Measurements from ENCODE around the gene CYP4F2. TPM values are rescaled to one million over a fixed set of nuclear protein-coding genes. Genes with fewer than 3 reads are reported as not detected.
"Not testable (repeated sequence)": the region's sequence is repeated elsewhere in the genome, so short reads cannot be mapped to it uniquely, and the experiment has no call there.

The CYP4F2 gene
- total RNA-seq, 6 experiments from 2014 or later, result 151 to 228 (median 173) TPM

DNA sequence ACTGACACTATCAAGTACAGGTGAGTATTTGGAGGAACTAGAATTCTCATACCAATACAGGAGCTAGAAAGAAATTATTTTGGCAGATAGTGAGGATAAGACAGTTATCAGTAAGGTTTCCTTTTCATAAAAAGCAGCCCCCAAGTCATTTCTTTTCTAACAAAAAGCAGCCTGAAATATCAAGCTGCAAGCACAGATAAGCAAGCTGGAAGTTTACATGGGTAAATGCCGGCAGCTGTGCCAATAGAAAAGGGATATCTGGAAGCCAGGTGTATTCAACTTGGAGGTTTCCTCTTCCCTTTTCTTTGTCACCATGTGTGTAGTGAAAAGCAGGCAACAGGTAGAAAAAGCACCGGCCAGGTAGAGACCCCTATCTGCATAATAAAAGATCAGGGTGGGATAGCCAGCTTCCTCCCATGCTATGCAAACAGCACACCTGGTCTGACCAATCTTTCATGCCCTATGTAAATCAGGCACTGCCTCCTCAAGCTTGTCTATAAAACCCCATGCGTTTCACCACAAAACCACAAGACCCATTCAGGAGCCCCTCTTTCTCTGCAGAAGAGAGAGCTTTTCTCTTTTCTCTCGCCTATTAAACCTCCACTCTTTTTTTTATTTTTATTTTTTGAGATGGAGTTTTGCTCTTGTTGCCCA is 22.9 kb downstream of the CYP4F2 start:
- intact Hi-C loops (cut with DNase I), result no loop called here
- Histone ChIP-seq H3K36me3 (peaks cover 0 to 15% (median 3%) of the 10 kb centered on the region in 4 donors), H3K4me1 (peaks cover 0 to 5% (median 2%) of the 10 kb centered on the region in 4 donors), H3K4me3 (no peak overlapping the region), H3K9me3 (no peaks in the 10 kb centered on the region), H3K27me3 (no peaks in the 10 kb centered on the region), H3K27ac (no peak overlapping the region)
- DNase-seq, result no peak
- TF ChIP-seq, protein P1, sequence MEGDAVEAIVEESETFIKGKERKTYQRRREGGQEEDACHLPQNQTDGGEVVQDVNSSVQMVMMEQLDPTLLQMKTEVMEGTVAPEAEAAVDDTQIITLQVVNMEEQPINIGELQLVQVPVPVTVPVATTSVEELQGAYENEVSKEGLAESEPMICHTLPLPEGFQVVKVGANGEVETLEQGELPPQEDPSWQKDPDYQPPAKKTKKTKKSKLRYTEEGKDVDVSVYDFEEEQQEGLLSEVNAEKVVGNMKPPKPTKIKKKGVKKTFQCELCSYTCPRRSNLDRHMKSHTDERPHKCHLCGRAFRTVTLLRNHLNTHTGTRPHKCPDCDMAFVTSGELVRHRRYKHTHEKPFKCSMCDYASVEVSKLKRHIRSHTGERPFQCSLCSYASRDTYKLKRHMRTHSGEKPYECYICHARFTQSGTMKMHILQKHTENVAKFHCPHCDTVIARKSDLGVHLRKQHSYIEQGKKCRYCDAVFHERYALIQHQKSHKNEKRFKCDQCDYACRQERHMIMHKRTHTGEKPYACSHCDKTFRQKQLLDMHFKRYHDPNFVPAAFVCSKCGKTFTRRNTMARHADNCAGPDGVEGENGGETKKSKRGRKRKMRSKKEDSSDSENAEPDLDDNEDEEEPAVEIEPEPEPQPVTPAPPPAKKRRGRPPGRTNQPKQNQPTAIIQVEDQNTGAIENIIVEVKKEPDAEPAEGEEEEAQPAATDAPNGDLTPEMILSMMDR (IDR thresholded peaks at IDR 0.05), result no peak
- no peak for TF ChIP-seq POLR2A (IDR thresholded peaks at IDR 0.05)
- ATAC-seq, result no peak
- 35% methylated on average over 4 of the region's 4 CpGs for WGBS (ENCODE audit: insufficient coverage, low coverage, low lambda C conversion rate, missing lambda C conversion rate)

DNA sequence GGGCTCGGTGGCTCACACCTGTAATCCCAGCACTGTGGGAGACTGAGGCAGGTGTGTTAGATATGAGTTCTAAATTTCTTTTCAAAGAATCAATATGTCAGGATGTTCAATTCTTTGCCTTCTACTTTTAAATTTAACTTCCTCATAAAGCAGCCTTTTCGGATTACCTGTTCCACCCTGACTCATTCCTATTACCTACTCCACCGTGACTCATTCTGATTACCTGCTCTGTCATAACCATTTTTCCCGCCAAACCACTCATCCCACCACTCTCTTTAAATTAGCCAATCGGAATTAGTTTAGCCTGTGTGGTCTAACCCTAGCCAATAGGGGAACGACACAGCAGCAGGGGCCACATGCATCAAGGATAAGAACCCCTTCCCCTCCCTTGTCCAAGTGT is 24.1 kb downstream of the CYP4F2 start:
- DNase-seq; H3K27me3 ChIP-seq; H3K36me3 ChIP-seq; H3K4me3 ChIP-seq; H3K27ac ChIP-seq; H3K9me3 ChIP-seq; intact Hi-C loops (cut with DNase I); ATAC-seq: not testable (repeated sequence)
- WGBS (ENCODE audit: insufficient coverage, low coverage, low lambda C conversion rate, missing lambda C conversion rate), result 84% methylated on average over 6 of the region's 6 CpGs
- H3K4me1 ChIP-seq, result peaks cover 0 to 11% (median 5%) of the 10 kb centered on the region in 4 donors

DNA sequence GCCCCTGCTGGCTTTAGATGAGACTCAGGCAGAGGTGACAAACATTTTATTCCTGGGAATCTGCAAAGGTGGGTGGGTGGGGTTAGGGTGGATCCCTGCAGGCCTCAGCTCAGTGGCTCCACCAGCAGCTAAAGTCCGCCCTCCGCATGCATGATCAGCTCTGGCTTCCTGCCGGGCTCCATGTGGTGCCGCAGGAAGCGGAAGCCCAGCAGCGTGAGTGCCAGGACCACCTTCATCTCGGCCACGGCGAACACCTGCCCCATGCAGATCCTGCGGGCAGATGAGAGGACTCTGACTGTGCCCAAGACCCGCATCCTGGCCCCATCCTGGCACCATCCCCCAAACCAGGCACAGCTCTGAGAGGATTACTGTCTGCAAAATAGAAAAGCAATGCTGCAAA is 26.3 kb downstream of the CYP4F2 start:
- Histone ChIP-seq H3K4me1 (peaks cover 0 to 16% (median 5%) of the 10 kb centered on the region in 4 donors), H3K27ac (no peak overlapping the region), H3K36me3 (no peaks in the 10 kb centered on the region), H3K9me3 (no peaks in the 10 kb centered on the region), H3K27me3 (no peaks in the 10 kb centered on the region), H3K4me3 (no peak overlapping the region)
- peak in 1 of 3 donors; percentile 33 for DNase-seq
- WGBS (ENCODE audit: insufficient coverage, low coverage, low lambda C conversion rate, missing lambda C conversion rate), result 30% methylated on average over 5 of the region's 11 CpGs
- intact Hi-C loops (cut with DNase I), result no loop called here
- TF ChIP-seq, protein P1 (IDR thresholded peaks at IDR 0.05), result no peak
- no peak for TF ChIP-seq POLR2A (IDR thresholded peaks at IDR 0.05)
- no peak for ATAC-seq

DNA sequence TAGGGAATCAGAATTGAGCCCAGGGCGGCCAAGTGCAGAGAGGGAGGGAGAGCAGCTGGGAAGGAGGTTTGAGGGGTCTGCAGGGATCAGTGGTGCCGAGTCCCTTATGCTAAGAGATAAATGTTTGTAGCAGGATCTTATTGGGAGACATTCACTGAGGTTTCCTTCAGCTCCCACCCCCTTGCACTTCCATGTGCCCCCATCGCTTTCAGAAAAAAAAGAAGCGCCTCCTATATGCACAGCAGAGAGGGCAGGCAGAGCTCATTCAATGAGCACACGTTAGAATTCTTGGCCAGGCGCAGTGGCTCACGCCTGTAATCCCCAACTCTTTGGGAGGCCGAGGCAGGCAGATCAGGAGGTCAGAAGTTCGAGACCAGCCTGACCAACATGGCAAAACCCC is 28.0 kb downstream of the CYP4F2 start:
- DNase-seq (no peak), ATAC-seq (peak; percentile 3 to 6 (median 4))
- TF ChIP-seq, protein P1 (IDR thresholded peaks at IDR 0.05), result no peak
- intact Hi-C loops (cut with DNase I), result no loop called here
- Histone ChIP-seq H3K27ac (peak overlapping the region in 2 of 3 donors; percentile 69 to 76), H3K4me1 (peaks cover 0 to 16% (median 5%) of the 10 kb centered on the region in 4 donors), H3K9me3 (no peaks in the 10 kb centered on the region), H3K27me3 (no peaks in the 10 kb centered on the region), H3K36me3 (no peaks in the 10 kb centered on the region), H3K4me3 (no peak overlapping the region)
- WGBS (ENCODE audit: insufficient coverage, low coverage, low lambda C conversion rate, missing lambda C conversion rate), result 31% methylated on average over 7 of the region's 9 CpGs

DNA sequence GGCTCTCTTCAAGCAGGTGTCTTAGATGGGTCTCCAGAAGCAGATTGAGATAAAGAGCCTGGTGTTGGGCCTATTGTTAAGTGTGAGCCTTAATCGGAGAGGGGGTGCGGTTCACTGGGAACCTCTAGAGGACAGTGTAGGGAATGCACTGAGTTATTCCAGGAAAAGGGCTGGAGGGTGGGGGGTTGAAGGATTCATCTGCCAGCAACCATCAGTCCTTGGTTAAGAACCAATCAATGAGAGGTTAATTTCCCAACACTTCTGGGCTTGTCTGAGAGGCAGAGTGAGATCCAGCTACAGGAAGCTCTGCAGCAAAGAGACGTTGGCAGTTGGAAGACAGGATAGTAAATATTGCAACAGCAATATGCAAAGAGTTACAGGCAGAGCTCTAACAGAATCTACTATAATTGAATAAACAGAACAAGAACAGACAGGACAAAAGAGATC is 28.7 kb downstream of the CYP4F2 start:
- no peaks in the 10 kb centered on the region for H3K9me3 ChIP-seq
- WGBS (ENCODE audit: insufficient coverage, low coverage, low lambda C conversion rate, missing lambda C conversion rate), result 0% methylated on average over 3 of the region's 3 CpGs
- peak in 2 of 3 donors; percentile 53 to 82 for DNase-seq
- peak overlapping the region in 2 of 3 donors; percentile 69 to 76 for H3K27ac ChIP-seq
- H3K4me3 ChIP-seq, result no peak overlapping the region
- H3K36me3 ChIP-seq, result no peaks in the 10 kb centered on the region
- TF ChIP-seq POLR2A (IDR thresholded peaks at IDR 0.05), result peak; percentile 60
- TF ChIP-seq, protein P1 (IDR thresholded peaks at IDR 0.05), result peak; percentile 63 to 86 (median 78)
- peaks cover 0 to 16% (median 5%) of the 10 kb centered on the region in 4 donors for H3K4me1 ChIP-seq
- intact Hi-C loops (cut with DNase I), result no loop called here
- ATAC-seq, result peak; percentile 95 to 97 (median 96)
- no peaks in the 10 kb centered on the region for H3K27me3 ChIP-seq
